ENCODE measurements around the gene POLR2E. TPM values are rescaled to one million over a fixed set of nuclear protein-coding genes. Genes with fewer than 3 reads are reported as not detected.

POLR2E gene
- total and polyA plus RNA-seq, 2 donors from 2014 or later: 158 to 189 TPM

GRCh38 chr19:1104311-1105007 is 9.3 kb upstream of the POLR2E start:
- Histone ChIP-seq H3K27ac (ENCODE audit: low read depth in 2 of 2, low read length in 2 of 2) (peak overlapping the region; percentile 95 to 99), H3K4me3 (ENCODE audit: low read length in 3 of 3) (peak overlapping the region; percentile 53 to 74 (median 65)), H3K36me3 (ENCODE audit: control insufficient read depth in 2 of 3, insufficient read depth in 3 of 3, low read length in 3 of 3) (peaks cover 0 to 10% (median 2%) of the 10 kb centered on the region in 3 donors), H3K4me1 (ENCODE audit: control insufficient read depth in 2 of 3, insufficient read depth in 2 of 3, low read depth in 1 of 3, low read length in 3 of 3) (peaks cover 0 to 26% (median 22%) of the 10 kb centered on the region in 3 donors), H3K9me3 (ENCODE audit: control insufficient read depth in 2 of 3, insufficient read depth in 1 of 3, low read length in 3 of 3) (no peaks in the 10 kb centered on the region), H3K9ac (ENCODE audit: low read length in 3 of 3) (peak overlapping the region in 2 of 3 donors; percentile 63 to 85), H3K27me3 (ENCODE audit: control insufficient read depth, insufficient read depth, low read length) (no peaks in the 10 kb centered on the region)
- FAIRE-seq: no peak
- intact Hi-C loops (cut with DNase I): no loop called here
- peak; percentile 76 to 93 (median 90) for DNase-seq
- TF ChIP-seq CTCF (IDR thresholded peaks at IDR 0.05; ENCODE audit: borderline replicate concordance, extremely low read depth, insufficient read depth): no peak

GRCh38 chr19:1103708-1104310 is 8.6 kb upstream of the POLR2E start, which contains the start of gene GPX4:
Gene GPX4 (plus strand): TSS chr19:1103994. CDS start chr19:1104044, 50 bp downstream.
- peak within 1 kb of the TSS; percentile 95 to 99 for H3K27ac ChIP-seq (ENCODE audit: low read depth in 2 of 2, low read length in 2 of 2)
- no peaks in the 10 kb centered on the region for H3K9me3 ChIP-seq (ENCODE audit: control insufficient read depth in 2 of 3, insufficient read depth in 1 of 3, low read length in 3 of 3)
- DNase-seq (peak; percentile 99 to 100 (median 100)), FAIRE-seq (peak; percentile 73)
- peak within 1 kb of the TSS; percentile 53 to 74 (median 65) for H3K4me3 ChIP-seq (ENCODE audit: low read length in 3 of 3)
- peaks cover 0 to 10% (median 2%) of the 10 kb centered on the region in 3 donors for H3K36me3 ChIP-seq (ENCODE audit: control insufficient read depth in 2 of 3, insufficient read depth in 3 of 3, low read length in 3 of 3)
- intact Hi-C loops (cut with DNase I): no loop called here
- peak within 1 kb of the TSS in 2 of 3 donors; percentile 65 to 85 for H3K9ac ChIP-seq (ENCODE audit: low read length in 3 of 3)
- H3K27me3 ChIP-seq (ENCODE audit: control insufficient read depth, insufficient read depth, low read length): no peaks in the 10 kb centered on the region
- TF ChIP-seq CTCF (IDR thresholded peaks at IDR 0.05; ENCODE audit: borderline replicate concordance, extremely low read depth, insufficient read depth): no peak
- H3K4me1 ChIP-seq (ENCODE audit: control insufficient read depth in 2 of 3, insufficient read depth in 2 of 3, low read depth in 1 of 3, low read length in 3 of 3): peaks cover 0 to 32% (median 25%) of the 10 kb centered on the region in 3 donors

GRCh38 chr19:1103132-1103707 is 8.0 kb upstream of the POLR2E start:
- Histone ChIP-seq H3K4me1 (ENCODE audit: control insufficient read depth in 2 of 3, insufficient read depth in 2 of 3, low read depth in 1 of 3, low read length in 3 of 3) (peaks cover 0 to 36% (median 28%) of the 10 kb centered on the region in 3 donors), H3K27ac (ENCODE audit: low read depth in 2 of 2, low read length in 2 of 2) (peak overlapping the region; percentile 89 to 96), H3K4me3 (ENCODE audit: low read length in 3 of 3) (peak overlapping the region in 2 of 3 donors; percentile 56 to 61), H3K9ac (ENCODE audit: low read length in 3 of 3) (peak overlapping the region in 2 of 3 donors; percentile 65 to 75), H3K36me3 (ENCODE audit: control insufficient read depth in 2 of 3, insufficient read depth in 3 of 3, low read length in 3 of 3) (peaks cover 0 to 10% (median 2%) of the 10 kb centered on the region in 3 donors), H3K27me3 (ENCODE audit: control insufficient read depth, insufficient read depth, low read length) (no peaks in the 10 kb centered on the region), H3K9me3 (ENCODE audit: control insufficient read depth in 2 of 3, insufficient read depth in 1 of 3, low read length in 3 of 3) (no peaks in the 10 kb centered on the region)
- no peak for DNase-seq
- intact Hi-C loops (cut with DNase I): no loop called here
- no peak for FAIRE-seq
- no peak for TF ChIP-seq CTCF (IDR thresholded peaks at IDR 0.05; ENCODE audit: borderline replicate concordance, extremely low read depth, insufficient read depth)
